Cerebellar nuclear complex (tissue), 1 donor: ENCODE results near the gene TIMM17B.
"Not testable (repeated sequence)": the region's sequence is repeated elsewhere in the genome, so short reads cannot be mapped to it uniquely, and the experiment has no call there.

Experiments used
- DNase-seq, 2 experiments: peaks; one replicate each; lab custom pipeline; 2025; lab: John Stamatoyannopoulos, UW

The TIMM17B gene

GRCh38 chrX:48894891-48895290 lies 2.7 kb downstream of the TIMM17B start:
- DNase-seq: no peak

GRCh38 chrX:48893556-48894348 lies 3.8 kb downstream of the TIMM17B start:
- DNase-seq: no peak

GRCh38 chrX:48892896-48893295 lies 4.7 kb downstream of the TIMM17B start:
- DNase-seq: no peak

GRCh38 chrX:48891402-48892288 lies 5.9 kb downstream of the TIMM17B start:
- DNase-seq: peak in 1 of 2 experiments; percentile 73

- no peak for DNase-seq
Measured at GRCh38 chrX:48890934-48891401, 6.6 kb downstream of the TIMM17B start.

GRCh38 chrX:48890296-48890925 lies 7.2 kb downstream of the TIMM17B start:
- DNase-seq: no peak

GRCh38 chrX:48886586-48886985 lies 11.0 kb downstream of the TIMM17B start:
- DNase-seq: not testable (repeated sequence)

- DNase-seq: no peak
Measured at GRCh38 chrX:48883729-48884128, 13.8 kb downstream of the TIMM17B start.

GRCh38 chrX:48876944-48877343 lies 20.6 kb downstream of the TIMM17B start:
- DNase-seq: not testable (repeated sequence)

GRCh38 chrX:48872017-48872416 lies 25.6 kb downstream of the TIMM17B start:
- not testable (repeated sequence) for DNase-seq

GRCh38 chrX:48864210-48864609 lies 33.4 kb downstream of the TIMM17B start:
- no peak for DNase-seq

- DNase-seq: no peak
Measured at GRCh38 chrX:48854898-48855297, 42.7 kb downstream of the TIMM17B start.

GRCh38 chrX:48854121-48854804 lies 43.3 kb downstream of the TIMM17B start:
- DNase-seq: not testable (repeated sequence)

- DNase-seq: not testable (repeated sequence)
Measured at GRCh38 chrX:48853494-48853893, 44.1 kb downstream of the TIMM17B start.

GRCh38 chrX:48852857-48853256 lies 44.7 kb downstream of the TIMM17B start:
- DNase-seq: no peak

GRCh38 chrX:48848847-48849246 lies 48.7 kb downstream of the TIMM17B start:
- DNase-seq: no peak
